GM12892 (cell line): ENCODE data around the gene LPIN3.

ENCODE experiments used
- POLR2A ChIP-seq: IDR thresholded peaks from 2 replicates; pipeline ENCODE4 v1.6.1; 2011; ENCODE audit warnings: low read depth, low read length, control low read depth
- POLR2AphosphoS5 ChIP-seq: IDR thresholded peaks from 2 replicates; pipeline ENCODE4 v1.6.1; 2011; ENCODE audit warnings: low read depth, low read length, control low read depth
- TAF1 ChIP-seq: IDR thresholded peaks from 2 replicates; pipeline ENCODE4 v1.6.1; 2011; ENCODE audit warnings: low read depth, mild to moderate bottlenecking, control low read depth, low read length, borderline replicate concordance

DNA sequence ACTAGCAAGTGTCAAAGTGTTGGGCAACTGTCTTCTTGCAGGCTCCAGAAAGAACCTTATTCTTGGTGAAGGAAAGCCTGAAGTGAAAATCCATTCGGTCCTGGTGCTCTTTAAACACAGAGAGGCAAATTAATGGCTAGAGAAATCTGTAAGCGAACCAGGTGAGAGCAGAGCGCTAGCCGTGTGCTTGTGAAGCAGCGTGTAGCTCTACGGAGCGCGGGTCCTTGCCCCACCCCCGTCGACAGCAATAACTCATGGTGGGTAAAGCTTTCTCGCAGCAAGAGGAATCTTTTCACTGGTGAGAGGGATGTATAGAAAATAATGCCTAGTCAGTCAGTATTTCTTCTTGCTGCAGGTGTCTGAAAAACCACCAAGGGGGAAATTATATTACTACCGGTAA is 63.0 kb downstream of the LPIN3 start:
- TF ChIP-seq TAF1 (no peak), POLR2A (no peak), POLR2AphosphoS5 (no peak)
